Kidney epithelial cell (primary cell): ENCODE data around the gene SMAD7. TPM values are rescaled to one million over a fixed set of nuclear protein-coding genes. Genes with fewer than 3 reads are reported as not detected.

Source experiments
- DNase-seq: peaks from one replicate; pipeline ENCODE4 v3.0.0-alpha.2; 2010; ENCODE audit warnings: low read depth
- H3K27me3 ChIP-seq: 2 replicates; pipeline ENCODE4 v1.6.0; 2011; ENCODE audit warnings: low read length; ENCODE audit not compliant: control insufficient read depth, insufficient read depth
- H3K36me3 ChIP-seq: 2 replicates; pipeline ENCODE4 v1.5.1; 2011; ENCODE audit warnings: low read length; ENCODE audit not compliant: control insufficient read depth, insufficient read depth
- H3K4me3 ChIP-seq: 2 replicates; pipeline ENCODE4 v1.5.1; 2011; ENCODE audit warnings: low read depth, mild to moderate bottlenecking, control low read depth, low read length
- CTCF ChIP-seq: IDR thresholded peaks from 2 replicates; pipeline ENCODE4 v1.5.1; 2011; ENCODE audit warnings: mild to moderate bottlenecking, moderate library complexity, low read length, control low read depth, inconsistent platforms; ENCODE audit not compliant: insufficient read depth, poor library complexity, severe bottlenecking
- total RNA-seq: library from RNA; depleted of rRNA; stranded (reverse); fragments of >200 nt; gene quantifications from 2 replicates; pipeline ENCODE4 v1.2.3, GENCODE V29; 2015

The SMAD7 gene
- total RNA-seq, 1 donor from 2014 or later, result 54.3 TPM

DNA sequence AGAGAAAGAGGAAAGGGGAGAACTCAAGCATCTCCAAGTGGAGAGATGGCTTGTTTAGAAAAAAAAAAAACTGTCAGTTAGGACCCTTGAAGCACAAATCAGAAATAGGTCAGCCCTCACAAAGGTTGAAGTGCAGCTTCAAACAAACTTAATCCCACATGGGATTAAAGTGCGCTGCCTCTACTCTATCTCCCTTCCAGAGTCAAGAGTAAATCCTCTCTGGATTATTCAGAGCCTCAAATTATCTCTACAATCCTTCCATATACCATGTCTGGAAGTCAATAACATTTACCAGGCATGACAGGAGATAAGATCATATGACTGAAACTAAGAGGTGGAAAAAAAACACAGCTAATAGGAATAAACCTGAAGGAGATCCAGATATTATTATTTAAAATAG is 69.8 kb downstream of the SMAD7 start:
- no peak for TF ChIP-seq CTCF

GRCh38 chr18:48879008-48879431 is 71.7 kb downstream of the SMAD7 start:
- TF ChIP-seq CTCF, result no peak
- no peak overlapping the region for H3K4me3 ChIP-seq
- no peaks in the 10 kb centered on the region for H3K27me3 ChIP-seq
- no peak for DNase-seq
- no peaks in the 10 kb centered on the region for H3K36me3 ChIP-seq

More for the DNA sequence above, 69.8 kb downstream of the SMAD7 start:
- Histone ChIP-seq H3K4me3 (no peak overlapping the region), H3K36me3 (no peaks in the 10 kb centered on the region), H3K27me3 (no peaks in the 10 kb centered on the region)
- DNase-seq, result no peak

DNA sequence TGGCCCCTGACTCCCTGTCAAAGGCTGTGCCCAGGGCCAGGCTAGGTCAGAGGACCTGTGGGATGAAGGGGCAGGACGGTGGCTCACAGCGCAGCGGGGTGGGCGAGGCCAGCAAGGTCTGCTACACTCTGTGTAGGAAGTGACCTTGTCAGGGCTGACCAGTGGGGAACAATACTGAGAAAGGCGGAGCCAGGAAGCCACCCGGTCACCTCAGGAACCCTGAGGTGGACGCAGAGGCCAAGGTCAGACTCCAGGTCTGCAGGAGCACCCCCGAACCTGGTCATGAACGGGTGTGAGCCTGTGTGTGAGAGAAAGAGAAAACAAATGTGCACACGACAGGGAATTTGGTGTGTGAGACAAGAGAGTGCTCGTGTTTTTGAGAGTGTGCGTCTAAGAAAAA is 72.3 kb downstream of the SMAD7 start:
- no peak for TF ChIP-seq CTCF
- no peak for DNase-seq
- no peak overlapping the region for H3K4me3 ChIP-seq
- H3K36me3 ChIP-seq, result no peaks in the 10 kb centered on the region
- H3K27me3 ChIP-seq, result no peaks in the 10 kb centered on the region

GRCh38 chr18:48877941-48878340 is 72.8 kb downstream of the SMAD7 start:
- no peak for DNase-seq
- no peak for TF ChIP-seq CTCF
- Histone ChIP-seq H3K36me3 (no peaks in the 10 kb centered on the region), H3K27me3 (no peaks in the 10 kb centered on the region), H3K4me3 (no peak overlapping the region)

- H3K36me3 ChIP-seq, result no peaks in the 10 kb centered on the region
Observed at GRCh38 chr18:48876590-48876989, 74.2 kb downstream of the SMAD7 start.

More at GRCh38 chr18:48876590-48876989, 74.2 kb downstream of the SMAD7 start:
- Histone ChIP-seq H3K4me3 (no peak overlapping the region), H3K27me3 (no peaks in the 10 kb centered on the region)
- TF ChIP-seq CTCF, result no peak
- DNase-seq, result no peak
